Subcutaneous adipose tissue (tissue), 4 donors: ENCODE measurements around the gene LDLRAD2. TPM values are rescaled to one million over a fixed set of nuclear protein-coding genes. Genes with fewer than 3 reads are reported as not detected.

Source experiments
- total RNA-seq, 4 donors: library from RNA; depleted of rRNA; stranded (reverse); fragments of >200 nt; gene quantifications; one replicate each; pipeline ENCODE4 v1.1.0, GENCODE V29; 2016
- TF ChIP-seq, protein P1 (sequence below): fragments of 450-650 bp; IDR thresholded peaks from one replicate; pipeline ENCODE4 v1.5.1; 2016; ENCODE audit warnings: low read depth, mild to moderate bottlenecking, control low read depth, antibody characterized with exemption, moderate library complexity

LDLRAD2 gene
- total RNA-seq, 4 donors from 2014 or later: not detected

DNA sequence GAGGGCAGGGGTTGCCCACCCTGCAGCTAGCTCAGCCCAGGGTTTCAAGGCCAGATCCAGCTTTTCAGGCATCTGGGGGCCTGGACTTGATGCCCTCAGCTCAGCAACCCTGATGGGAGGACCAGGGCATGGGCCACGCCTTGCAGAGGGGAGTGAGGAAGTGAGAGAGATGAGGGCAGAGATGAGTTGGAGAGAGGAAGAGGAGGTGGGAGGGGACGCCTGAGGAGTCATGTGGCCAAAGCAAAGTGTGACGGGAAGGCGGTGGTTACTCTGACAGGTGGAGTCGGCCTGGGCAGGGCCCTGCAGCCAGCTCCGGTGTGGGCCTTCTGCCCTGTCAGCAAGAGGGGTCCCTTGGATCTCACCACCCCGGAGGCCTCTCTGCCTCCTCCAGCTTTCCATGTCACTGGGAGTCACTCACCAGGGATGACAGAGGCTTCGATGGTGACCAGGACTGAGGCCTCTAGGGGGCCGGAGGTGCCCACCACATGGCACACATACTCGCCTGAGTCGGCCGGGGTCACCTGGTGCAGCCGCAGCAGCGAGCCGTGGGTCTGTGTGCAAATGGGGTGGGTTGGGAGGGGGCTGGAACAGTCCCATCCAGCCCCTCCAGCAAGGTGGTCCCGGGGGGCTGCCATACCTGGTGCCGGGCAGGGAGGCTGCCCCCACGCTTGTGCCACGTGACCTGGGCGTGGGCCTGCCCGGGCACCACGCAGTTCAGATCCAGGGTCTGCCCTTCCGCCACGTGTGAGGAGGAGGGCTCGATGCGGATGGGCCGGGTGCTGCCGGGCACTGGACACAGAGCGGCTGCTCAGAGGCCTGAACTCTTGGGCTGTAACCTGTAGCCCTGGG lies 40.4 kb downstream of the LDLRAD2 start:
- TF ChIP-seq, protein P1, sequence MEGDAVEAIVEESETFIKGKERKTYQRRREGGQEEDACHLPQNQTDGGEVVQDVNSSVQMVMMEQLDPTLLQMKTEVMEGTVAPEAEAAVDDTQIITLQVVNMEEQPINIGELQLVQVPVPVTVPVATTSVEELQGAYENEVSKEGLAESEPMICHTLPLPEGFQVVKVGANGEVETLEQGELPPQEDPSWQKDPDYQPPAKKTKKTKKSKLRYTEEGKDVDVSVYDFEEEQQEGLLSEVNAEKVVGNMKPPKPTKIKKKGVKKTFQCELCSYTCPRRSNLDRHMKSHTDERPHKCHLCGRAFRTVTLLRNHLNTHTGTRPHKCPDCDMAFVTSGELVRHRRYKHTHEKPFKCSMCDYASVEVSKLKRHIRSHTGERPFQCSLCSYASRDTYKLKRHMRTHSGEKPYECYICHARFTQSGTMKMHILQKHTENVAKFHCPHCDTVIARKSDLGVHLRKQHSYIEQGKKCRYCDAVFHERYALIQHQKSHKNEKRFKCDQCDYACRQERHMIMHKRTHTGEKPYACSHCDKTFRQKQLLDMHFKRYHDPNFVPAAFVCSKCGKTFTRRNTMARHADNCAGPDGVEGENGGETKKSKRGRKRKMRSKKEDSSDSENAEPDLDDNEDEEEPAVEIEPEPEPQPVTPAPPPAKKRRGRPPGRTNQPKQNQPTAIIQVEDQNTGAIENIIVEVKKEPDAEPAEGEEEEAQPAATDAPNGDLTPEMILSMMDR: no peak

DNA sequence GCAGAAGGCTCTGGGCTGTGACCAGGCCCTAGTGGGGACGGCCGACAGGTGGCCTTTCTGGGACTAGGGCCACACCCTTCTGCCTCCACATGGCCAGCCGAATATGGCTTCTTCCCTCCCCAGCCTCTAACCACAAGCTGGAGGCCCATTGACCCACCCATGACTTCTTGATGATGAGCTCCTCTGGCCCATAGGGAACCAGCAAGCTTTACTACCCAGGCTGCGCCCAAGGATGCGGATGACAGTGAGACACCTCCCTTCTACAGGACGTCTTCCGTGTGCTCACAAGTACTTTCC lies 41.0 kb downstream of the LDLRAD2 start:
- TF ChIP-seq, protein P1: no peak

DNA sequence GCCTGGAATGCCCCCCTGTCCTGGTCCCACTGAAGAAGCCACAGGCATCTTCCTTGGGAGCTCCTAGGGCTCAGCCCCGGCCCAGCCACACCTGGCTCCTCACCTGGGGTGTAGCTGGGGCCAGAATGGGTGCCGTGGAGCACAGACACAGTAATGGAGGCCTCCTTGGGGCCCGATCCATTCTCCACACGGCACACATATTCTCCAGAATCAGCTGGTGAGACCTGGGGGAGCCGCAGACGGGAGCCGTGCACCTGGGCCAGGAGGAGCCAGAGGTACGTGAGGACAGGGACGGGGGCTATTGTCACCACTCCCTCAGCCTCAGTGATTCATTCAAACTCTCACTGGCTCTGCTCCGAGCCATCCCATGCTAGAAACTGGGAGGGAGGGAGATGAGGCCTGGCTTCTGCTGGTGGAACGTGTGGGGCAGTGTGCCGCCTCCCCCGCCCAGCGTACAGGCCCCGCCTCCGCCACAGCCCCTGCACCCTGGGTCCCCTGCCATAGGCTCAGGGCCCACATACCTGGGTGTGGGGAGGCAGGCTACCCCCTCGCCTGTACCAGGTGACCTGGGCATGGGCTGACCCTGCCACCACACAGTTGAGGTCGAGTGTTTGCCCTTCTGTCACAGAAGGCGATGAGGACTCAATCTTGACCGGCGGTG lies 42.2 kb downstream of the LDLRAD2 start:
- TF ChIP-seq, protein P1: no peak

DNA sequence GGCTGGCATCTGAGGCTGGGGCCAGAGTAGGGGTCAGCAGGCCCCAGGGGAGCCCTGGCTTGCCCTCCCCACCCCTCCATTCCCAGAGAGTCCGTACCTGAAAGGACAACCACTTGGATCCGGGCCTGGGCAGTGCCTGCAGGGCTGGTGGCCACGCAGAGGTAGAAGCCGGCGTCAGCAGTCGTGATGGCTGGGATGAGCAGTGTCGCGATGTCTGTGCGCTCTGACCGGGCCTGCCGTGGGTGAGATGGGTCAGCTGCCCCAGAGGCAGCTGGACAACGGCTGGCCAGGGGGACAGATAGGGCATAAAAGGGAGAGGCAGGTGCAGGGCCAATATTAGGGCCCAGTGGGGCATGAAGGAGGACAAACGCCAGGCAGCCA lies 42.7 kb downstream of the LDLRAD2 start:
- TF ChIP-seq, protein P1: no peak

GRCh38 chr1:21855257-21856096 lies 43.4 kb downstream of the LDLRAD2 start:
- TF ChIP-seq, protein P1: no peak

- TF ChIP-seq, protein P1: no peak
Measured at GRCh38 chr1:21857142-21857839, 45.2 kb downstream of the LDLRAD2 start.
